HepG2 (cell line): Measurements from ENCODE around the gene TESK1. TPM values are rescaled to one million over a fixed set of nuclear protein-coding genes. Genes with fewer than 3 reads are reported as not detected.
A peak's percentile ranks its signal among the peaks of the same experiment; 100 is the strongest.

ENCODE experiments used
- FIP1L1 ChIP-seq: fragments of 200-400 bp; formaldehyde crosslinking; IDR thresholded peaks from 2 replicates; pipeline ENCODE4 v1.6.1; 2018; ENCODE audit warnings: low read depth, mild to moderate bottlenecking, low read length, moderate library complexity, borderline replicate concordance; ENCODE audit not compliant: insufficient read depth
- HNRNPH1 ChIP-seq: fragments of 200-400 bp; formaldehyde crosslinking; optimal IDR thresholded peaks from 2 replicates; pipeline ENCODE3; 2017; ENCODE audit warnings: mild to moderate bottlenecking, low read depth, low read length
- IKZF5 ChIP-seq: IDR thresholded peaks from 2 replicates; pipeline ENCODE4 v1.6.1; 2018; ENCODE audit warnings: missing genetic modification reagents, mild to moderate bottlenecking, missing compliant biosample characterization
- KDM3A ChIP-seq: IDR thresholded peaks from 2 replicates; pipeline ENCODE4 v1.6.1; 2018; ENCODE audit warnings: low read depth, missing compliant biosample characterization
- MIER2 ChIP-seq: IDR thresholded peaks from 2 replicates; pipeline ENCODE4 v1.6.1; 2016; ENCODE audit warnings: missing biosample characterization, missing genetic modification reagents
- NCOR1 ChIP-seq: fragments of 200-600 bp; sonication (generic); IDR thresholded peaks from 2 replicates; pipeline ENCODE4 v1.7.0; 2017; ENCODE audit warnings: antibody characterized with exemption, low read length, borderline replicate concordance
- PRMT3 ChIP-seq: sonication (generic); formaldehyde crosslinking; IDR thresholded peaks from 2 replicates; pipeline ENCODE4 v1.8.1; 2022; ENCODE audit warnings: low read depth, mild to moderate bottlenecking, moderate library complexity, missing genetic modification reagents, borderline replicate concordance
- SAP130 ChIP-seq: IDR thresholded peaks from 2 replicates; pipeline ENCODE4 v1.6.1; 2016; ENCODE audit warnings: low read depth
- SATB2 ChIP-seq: sonication (generic); formaldehyde crosslinking; IDR thresholded peaks from 2 replicates; pipeline ENCODE4 v1.5.0; 2020; ENCODE audit warnings: missing genetic modification reagents
- TEAD2 ChIP-seq: sonication (generic); formaldehyde crosslinking; IDR thresholded peaks from 2 replicates; pipeline ENCODE4 v1.9.0; 2021; ENCODE audit warnings: missing genetic modification reagents
- XBP1 ChIP-seq: sonication (generic); formaldehyde crosslinking; IDR thresholded peaks from 2 replicates; pipeline ENCODE4 v1.5.0; 2020; ENCODE audit warnings: missing genetic modification reagents
- YY1 ChIP-seq: IDR thresholded peaks from 2 replicates; pipeline ENCODE4 v1.6.1; 2011; ENCODE audit warnings: low read length, low read depth, moderate library complexity, mild to moderate bottlenecking; ENCODE audit not compliant: insufficient read depth, insufficient replicate concordance
- ZBTB3 ChIP-seq: sonication (generic); formaldehyde crosslinking; IDR thresholded peaks from 2 replicates; pipeline ENCODE4 v1.4.0; 2020; ENCODE audit warnings: low read depth, mild to moderate bottlenecking, moderate library complexity, missing genetic modification reagents, borderline replicate concordance
- ZNF280D ChIP-seq: sonication (generic); formaldehyde crosslinking; IDR thresholded peaks from 2 replicates; pipeline ENCODE4 v1.5.1; 2020; ENCODE audit warnings: mild to moderate bottlenecking, missing genetic modification reagents
- ZNF329 ChIP-seq: sonication (generic); formaldehyde crosslinking; IDR thresholded peaks from 2 replicates; pipeline ENCODE4 v1.9.0; 2021; ENCODE audit warnings: low read depth, mild to moderate bottlenecking, missing genetic modification reagents
- ZNF432 ChIP-seq: sonication (generic); formaldehyde crosslinking; IDR thresholded peaks from 2 replicates; pipeline ENCODE4 v1.5.0; 2020; ENCODE audit warnings: missing genetic modification reagents, mild to moderate bottlenecking, borderline replicate concordance
- ZNF530 ChIP-seq: sonication (generic); formaldehyde crosslinking; IDR thresholded peaks from 2 replicates; pipeline ENCODE4 v1.5.0; 2020; ENCODE audit warnings: low read depth, mild to moderate bottlenecking, missing genetic modification reagents
- ZNF547 ChIP-seq: sonication (generic); formaldehyde crosslinking; IDR thresholded peaks from 2 replicates; pipeline ENCODE4 v1.5.1; 2020; ENCODE audit warnings: mild to moderate bottlenecking, missing genetic modification reagents
- ZNF580 ChIP-seq: IDR thresholded peaks from 2 replicates; pipeline ENCODE4 v1.6.1; 2016; ENCODE audit warnings: low read depth, borderline replicate concordance
- ZNF710 ChIP-seq: sonication (generic); formaldehyde crosslinking; IDR thresholded peaks from 2 replicates; pipeline ENCODE4 v1.5.0; 2020; ENCODE audit warnings: mild to moderate bottlenecking, missing genetic modification reagents, borderline replicate concordance
- ZNF724P ChIP-seq: sonication (generic); formaldehyde crosslinking; IDR thresholded peaks from 2 replicates; pipeline ENCODE4 v1.8.0; 2022; ENCODE audit warnings: missing genetic modification reagents, borderline replicate concordance
- polyA plus RNA-seq, 8 experiments: library from polyadenylated mRNA; depleted of rRNA in 3 of 8; stranded (reverse) in 7 of 8; unstranded in 1 of 8; fragments of >200 nt; fragmentation: Illumina TruSeq in 4 of 8; extraction: Trizol in 4 of 8; gene quantifications; 2 replicates each; pipeline versions ENCODE4 v1.2.1 to v1.2.3, GENCODE V29; 2011 to 2016; ENCODE audit warnings: low read depth in 4 of 8, missing spikeins in 1 of 8, mixed read lengths in 1 of 8; ENCODE audit not compliant: insufficient read depth in 1 of 8
- total RNA-seq, 5 experiments: library from RNA; depleted of rRNA; stranded (reverse); fragments of >200 nt; fragmentation: Illumina TruSeq; extraction: Trizol; gene quantifications; 2 replicates each; pipeline ENCODE4 v1.2.3, GENCODE V29; 2016; ENCODE audit warnings: low read depth in 1 of 5

TESK1 gene
- total and polyA plus RNA-seq, 2 of the 13 experiments (the other 11 are each of a cell fraction or from before 2014, with no cell fraction given), result 7.3 to 13.6 TPM

- TF ChIP-seq ZNF280D (CRISPR knock-in tag), result peak; percentile 89
- peak; percentile 98 for TF ChIP-seq SAP130 (CRISPR knock-in tag)
- TF ChIP-seq PRMT3 (CRISPR knock-in tag), result peak; percentile 94; the same call in 1 of the 2 replicates
- peak; percentile 93 for TF ChIP-seq TEAD2 (CRISPR knock-in tag)
- no peak for TF ChIP-seq FIP1L1
- peak; percentile 97; the same call in 1 of the 2 replicates for TF ChIP-seq ZNF580 (CRISPR knock-in tag)
- no peak for TF ChIP-seq ZNF530 (CRISPR knock-in tag)
- TF ChIP-seq ZNF547, result no peak; the same call in 1 of the 2 replicates
- peak; percentile 92 for TF ChIP-seq ZNF724P (CRISPR knock-in tag)
- peak; percentile 72; the same call in 1 of the 2 replicates for TF ChIP-seq MIER2
- TF ChIP-seq YY1, result peak; percentile 69
- peak; percentile 64; the same call in 1 of the 2 replicates for TF ChIP-seq SATB2 (CRISPR knock-in tag)
- no peak for TF ChIP-seq ZNF432 (CRISPR knock-in tag)
- TF ChIP-seq IKZF5 (CRISPR knock-in tag), result peak; percentile 98
- TF ChIP-seq XBP1 (CRISPR knock-in tag), result peak; percentile 97
- TF ChIP-seq ZNF710 (CRISPR knock-in tag), result peak; percentile 83; the same call in 1 of the 2 replicates
- TF ChIP-seq NCOR1, result peak; percentile 81
- TF ChIP-seq ZBTB3 (CRISPR knock-in tag), result peak; percentile 82
- TF ChIP-seq ZNF329 (CRISPR knock-in tag), result peak; percentile 28; the same call in 1 of the 2 replicates
- TF ChIP-seq KDM3A (CRISPR knock-in tag), result peak; percentile 97; the same call in 1 of the 2 replicates
- no peak for TF ChIP-seq HNRNPH1
These were observed 52.6 kb downstream of the TESK1 start, which contains the start of gene RMRP (continued) for GRCh38 chr9:35657546-35658136.
